ENCODE results near the gene CRYL1. TPM values are rescaled to one million over a fixed set of nuclear protein-coding genes. Genes with fewer than 3 reads are reported as not detected.

The CRYL1 gene
- total RNA-seq, 1 experiment from 2014 or later, result 13.4 TPM

DNA sequence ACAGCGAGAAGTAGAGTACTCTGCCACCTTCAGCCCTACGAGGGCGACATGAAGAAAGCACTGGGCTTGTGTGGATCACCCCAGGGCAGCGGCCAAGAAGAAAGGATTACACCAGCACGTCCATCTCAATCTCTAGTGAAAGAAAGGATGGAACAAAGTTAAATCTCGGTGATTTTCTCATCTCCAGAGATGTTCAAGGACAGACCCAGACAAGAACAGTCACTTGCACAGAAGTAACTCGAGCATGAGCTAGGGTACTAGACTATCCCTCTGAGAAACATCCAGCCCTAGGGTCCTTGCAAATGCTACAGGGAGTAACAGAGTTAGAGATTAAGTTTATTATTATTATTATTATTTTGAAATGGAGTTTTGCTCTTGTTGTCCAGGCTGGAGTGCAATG lies 106.7 kb downstream of the CRYL1 start:
- DNase-seq (ENCODE audit: low read depth, low spot score) (no peak), ATAC-seq (no peak)
- in situ Hi-C loops (cut with HindIII; ENCODE audit: low pct_unique_long_range_greater_than_20kb, low sequenced_read_pairs) (no loop called here), intact Hi-C loops (cut with micrococcal nuclease; ENCODE audit: unreplicated experiment) (loop anchor here (10.0 kb wide), 1 partner anchor 46 kb away; no protein-coding TSS in a partner anchor)
- no peak for TF ChIP-seq POLR2AphosphoS5 (IDR thresholded peaks at IDR 0.05; ENCODE audit: low read depth, low read length)
- TF ChIP-seq SIN3A (IDR thresholded peaks at IDR 0.05; ENCODE audit: borderline replicate concordance, insufficient read depth, low read depth, low read length), result no peak
- TF ChIP-seq, protein P1, sequence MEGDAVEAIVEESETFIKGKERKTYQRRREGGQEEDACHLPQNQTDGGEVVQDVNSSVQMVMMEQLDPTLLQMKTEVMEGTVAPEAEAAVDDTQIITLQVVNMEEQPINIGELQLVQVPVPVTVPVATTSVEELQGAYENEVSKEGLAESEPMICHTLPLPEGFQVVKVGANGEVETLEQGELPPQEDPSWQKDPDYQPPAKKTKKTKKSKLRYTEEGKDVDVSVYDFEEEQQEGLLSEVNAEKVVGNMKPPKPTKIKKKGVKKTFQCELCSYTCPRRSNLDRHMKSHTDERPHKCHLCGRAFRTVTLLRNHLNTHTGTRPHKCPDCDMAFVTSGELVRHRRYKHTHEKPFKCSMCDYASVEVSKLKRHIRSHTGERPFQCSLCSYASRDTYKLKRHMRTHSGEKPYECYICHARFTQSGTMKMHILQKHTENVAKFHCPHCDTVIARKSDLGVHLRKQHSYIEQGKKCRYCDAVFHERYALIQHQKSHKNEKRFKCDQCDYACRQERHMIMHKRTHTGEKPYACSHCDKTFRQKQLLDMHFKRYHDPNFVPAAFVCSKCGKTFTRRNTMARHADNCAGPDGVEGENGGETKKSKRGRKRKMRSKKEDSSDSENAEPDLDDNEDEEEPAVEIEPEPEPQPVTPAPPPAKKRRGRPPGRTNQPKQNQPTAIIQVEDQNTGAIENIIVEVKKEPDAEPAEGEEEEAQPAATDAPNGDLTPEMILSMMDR (IDR thresholded peaks at IDR 0.05), result no peak
- TF ChIP-seq TCF7L2 (IDR thresholded peaks at IDR 0.05; ENCODE audit: low read depth, low read length), result no peak
- TF ChIP-seq, protein P2, sequence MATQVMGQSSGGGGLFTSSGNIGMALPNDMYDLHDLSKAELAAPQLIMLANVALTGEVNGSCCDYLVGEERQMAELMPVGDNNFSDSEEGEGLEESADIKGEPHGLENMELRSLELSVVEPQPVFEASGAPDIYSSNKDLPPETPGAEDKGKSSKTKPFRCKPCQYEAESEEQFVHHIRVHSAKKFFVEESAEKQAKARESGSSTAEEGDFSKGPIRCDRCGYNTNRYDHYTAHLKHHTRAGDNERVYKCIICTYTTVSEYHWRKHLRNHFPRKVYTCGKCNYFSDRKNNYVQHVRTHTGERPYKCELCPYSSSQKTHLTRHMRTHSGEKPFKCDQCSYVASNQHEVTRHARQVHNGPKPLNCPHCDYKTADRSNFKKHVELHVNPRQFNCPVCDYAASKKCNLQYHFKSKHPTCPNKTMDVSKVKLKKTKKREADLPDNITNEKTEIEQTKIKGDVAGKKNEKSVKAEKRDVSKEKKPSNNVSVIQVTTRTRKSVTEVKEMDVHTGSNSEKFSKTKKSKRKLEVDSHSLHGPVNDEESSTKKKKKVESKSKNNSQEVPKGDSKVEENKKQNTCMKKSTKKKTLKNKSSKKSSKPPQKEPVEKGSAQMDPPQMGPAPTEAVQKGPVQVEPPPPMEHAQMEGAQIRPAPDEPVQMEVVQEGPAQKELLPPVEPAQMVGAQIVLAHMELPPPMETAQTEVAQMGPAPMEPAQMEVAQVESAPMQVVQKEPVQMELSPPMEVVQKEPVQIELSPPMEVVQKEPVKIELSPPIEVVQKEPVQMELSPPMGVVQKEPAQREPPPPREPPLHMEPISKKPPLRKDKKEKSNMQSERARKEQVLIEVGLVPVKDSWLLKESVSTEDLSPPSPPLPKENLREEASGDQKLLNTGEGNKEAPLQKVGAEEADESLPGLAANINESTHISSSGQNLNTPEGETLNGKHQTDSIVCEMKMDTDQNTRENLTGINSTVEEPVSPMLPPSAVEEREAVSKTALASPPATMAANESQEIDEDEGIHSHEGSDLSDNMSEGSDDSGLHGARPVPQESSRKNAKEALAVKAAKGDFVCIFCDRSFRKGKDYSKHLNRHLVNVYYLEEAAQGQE (IDR thresholded peaks at IDR 0.05; ENCODE audit: insufficient read depth in 1 of 2, low read depth in 2 of 2, low read length in 1 of 2), result no peak
- H3K4me1 ChIP-seq (ENCODE audit: control insufficient read depth, insufficient read depth, low read length), result peaks cover 12% of the 10 kb centered on the region
- peak overlapping the region; percentile 84 for H3K27ac ChIP-seq (ENCODE audit: low read length)
- H3K36me3 ChIP-seq (ENCODE audit: control insufficient read depth, insufficient read depth, low read length), result no peaks in the 10 kb centered on the region
- no peaks in the 10 kb centered on the region; the same call in 1 of the 2 replicates for H3K9me3 ChIP-seq (ENCODE audit: control insufficient read depth, insufficient read depth, low read depth, low read length)
- no peaks in the 10 kb centered on the region for H3K27me3 ChIP-seq (ENCODE audit: control insufficient read depth, insufficient read depth, low read length)
- CTCF ChIA-PET, result no interaction called here
- no TSS peak for BruUV-seq (replicated peaks)
- H3K4me3 ChIP-seq (ENCODE audit: low read depth in 2 of 2, low read length in 2 of 2), result no peak overlapping the region
- POLR2A ChIA-PET, result no interaction called here

DNA sequence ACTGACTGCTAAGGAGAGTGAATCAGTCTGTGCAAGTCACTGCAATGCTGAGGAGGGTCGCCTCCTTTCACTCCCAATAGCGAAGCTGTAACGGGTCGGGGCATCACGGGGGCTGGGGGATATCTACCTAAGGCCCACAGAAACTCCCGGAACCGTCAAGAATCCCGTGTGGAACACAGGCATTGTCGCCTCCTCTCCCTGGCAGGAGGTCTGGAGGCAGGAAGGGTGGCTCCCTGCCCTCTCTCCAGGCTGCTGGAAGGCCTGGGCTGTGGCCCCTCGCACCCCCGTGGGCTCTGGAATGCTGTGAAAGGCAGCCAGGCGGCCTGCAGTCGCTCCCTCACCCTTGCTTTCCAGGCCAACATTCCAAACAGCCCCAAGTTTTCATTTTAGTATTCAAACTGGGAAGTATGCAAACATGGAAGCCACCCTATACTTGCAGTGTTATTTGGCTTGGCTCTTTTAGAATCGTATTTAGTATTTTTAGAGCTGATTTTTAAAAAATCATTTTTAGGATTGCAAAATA lies 109.4 kb downstream of the CRYL1 start:
- TF ChIP-seq TCF7L2 (IDR thresholded peaks at IDR 0.05; ENCODE audit: low read depth, low read length), result no peak
- TF ChIP-seq SIN3A (IDR thresholded peaks at IDR 0.05; ENCODE audit: borderline replicate concordance, insufficient read depth, low read depth, low read length), result no peak
- TF ChIP-seq, protein P1 (IDR thresholded peaks at IDR 0.05), result no peak
- TF ChIP-seq, protein P2 (IDR thresholded peaks at IDR 0.05; ENCODE audit: insufficient read depth in 1 of 2, low read depth in 2 of 2, low read length in 1 of 2), result no peak
- TF ChIP-seq POLR2AphosphoS5 (IDR thresholded peaks at IDR 0.05; ENCODE audit: low read depth, low read length), result no peak
- H3K27me3 ChIP-seq (ENCODE audit: control insufficient read depth, insufficient read depth, low read length), result no peaks in the 10 kb centered on the region
- H3K9me3 ChIP-seq (ENCODE audit: control insufficient read depth, insufficient read depth, low read depth, low read length), result no peaks in the 10 kb centered on the region; the same call in 1 of the 2 replicates
- BruUV-seq (replicated peaks), result no TSS peak
- H3K4me1 ChIP-seq (ENCODE audit: control insufficient read depth, insufficient read depth, low read length), result peaks cover 12% of the 10 kb centered on the region
- in situ Hi-C loops (cut with HindIII; ENCODE audit: low pct_unique_long_range_greater_than_20kb, low sequenced_read_pairs), result no loop called here
- DNase-seq (ENCODE audit: low read depth, low spot score), result no peak
- CTCF ChIA-PET, result no interaction called here
- H3K27ac ChIP-seq (ENCODE audit: low read length), result peak overlapping the region; percentile 84; the same call in 1 of the 2 replicates
- H3K36me3 ChIP-seq (ENCODE audit: control insufficient read depth, insufficient read depth, low read length), result no peaks in the 10 kb centered on the region
- intact Hi-C loops (cut with micrococcal nuclease; ENCODE audit: unreplicated experiment), result loop anchor here (10.0 kb wide), 1 partner anchor 49 kb away; no protein-coding TSS in a partner anchor
- no peak overlapping the region for H3K4me3 ChIP-seq (ENCODE audit: low read depth in 2 of 2, low read length in 2 of 2)
- no peak for ATAC-seq
- POLR2A ChIA-PET, result no interaction called here

All from Panc1 (cell line).